ENCODE measurements around the gene MLF1.

DNA sequence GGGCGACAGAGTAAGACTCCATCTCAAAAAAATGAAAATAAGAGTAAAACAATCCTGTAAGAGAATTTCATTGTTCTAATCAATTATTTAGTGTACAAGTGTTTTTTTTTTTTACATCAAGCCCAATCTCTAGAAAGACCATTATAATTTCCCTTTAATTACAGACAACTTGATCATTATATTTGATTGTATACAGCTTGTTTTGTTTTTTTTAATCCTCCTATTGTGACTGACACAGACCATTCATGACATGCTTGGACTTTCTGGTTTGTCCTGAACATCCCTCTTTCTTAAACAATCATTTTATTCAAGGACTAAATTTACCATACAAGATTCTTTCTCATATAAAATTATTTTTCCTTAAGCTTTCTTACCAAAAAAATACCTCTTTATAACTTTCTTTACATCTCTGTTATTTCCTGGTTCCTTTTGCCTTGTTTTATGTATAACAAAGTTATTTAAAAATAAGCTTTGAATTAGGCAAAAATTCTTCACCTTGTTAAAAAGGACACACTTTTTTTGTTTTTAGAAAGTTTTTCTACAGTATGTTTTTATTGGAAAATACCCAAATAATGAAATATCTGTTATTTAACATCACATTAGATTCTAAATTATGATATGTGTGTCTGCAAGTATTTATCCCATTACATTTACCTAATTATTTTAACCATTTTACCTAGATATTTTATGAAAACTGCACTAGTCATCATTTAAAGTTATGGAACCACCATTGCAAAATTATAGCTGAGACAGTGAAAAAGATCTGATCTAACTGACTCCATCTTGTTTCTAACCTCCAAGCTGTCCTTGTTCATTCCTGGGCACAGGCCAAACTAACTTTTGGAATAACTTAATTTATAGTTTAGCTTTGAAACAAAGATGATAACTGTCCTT lies 47.2 kb downstream of the MLF1 start:
- TF ChIP-seq, protein P1, sequence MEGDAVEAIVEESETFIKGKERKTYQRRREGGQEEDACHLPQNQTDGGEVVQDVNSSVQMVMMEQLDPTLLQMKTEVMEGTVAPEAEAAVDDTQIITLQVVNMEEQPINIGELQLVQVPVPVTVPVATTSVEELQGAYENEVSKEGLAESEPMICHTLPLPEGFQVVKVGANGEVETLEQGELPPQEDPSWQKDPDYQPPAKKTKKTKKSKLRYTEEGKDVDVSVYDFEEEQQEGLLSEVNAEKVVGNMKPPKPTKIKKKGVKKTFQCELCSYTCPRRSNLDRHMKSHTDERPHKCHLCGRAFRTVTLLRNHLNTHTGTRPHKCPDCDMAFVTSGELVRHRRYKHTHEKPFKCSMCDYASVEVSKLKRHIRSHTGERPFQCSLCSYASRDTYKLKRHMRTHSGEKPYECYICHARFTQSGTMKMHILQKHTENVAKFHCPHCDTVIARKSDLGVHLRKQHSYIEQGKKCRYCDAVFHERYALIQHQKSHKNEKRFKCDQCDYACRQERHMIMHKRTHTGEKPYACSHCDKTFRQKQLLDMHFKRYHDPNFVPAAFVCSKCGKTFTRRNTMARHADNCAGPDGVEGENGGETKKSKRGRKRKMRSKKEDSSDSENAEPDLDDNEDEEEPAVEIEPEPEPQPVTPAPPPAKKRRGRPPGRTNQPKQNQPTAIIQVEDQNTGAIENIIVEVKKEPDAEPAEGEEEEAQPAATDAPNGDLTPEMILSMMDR (conservative IDR thresholded peaks at IDR 0.05; ENCODE audit: low read length), result no peak
- TF ChIP-seq EZH2phosphoT487 (IDR thresholded peaks at IDR 0.05; ENCODE audit: borderline replicate concordance), result no peak
